ENCODE measurements around the gene MAP2K6. TPM values are rescaled to one million over a fixed set of nuclear protein-coding genes. Genes with fewer than 3 reads are reported as not detected.

Gene MAP2K6
- total RNA-seq, 1 experiment from 2014 or later, result 17.7 TPM

GRCh38 chr17:69427486-69428197 lies 13.1 kb downstream of the MAP2K6 start:
- Histone ChIP-seq H2BK120ac (ENCODE audit: low read depth, low read length, poor library complexity, severe bottlenecking) (no peak overlapping the region), H3K23me2 (ENCODE audit: insufficient read length, low read depth, low read length, poor library complexity, severe bottlenecking) (no peaks in the 10 kb centered on the region), H3K14ac (ENCODE audit: insufficient read depth, low read length) (no peak overlapping the region), H2AFZ (ENCODE audit: low read length) (no peak overlapping the region), H4K8ac (replicated peaks; ENCODE audit: insufficient read length, low read depth, low read length) (no peak overlapping the region), H2AK5ac (ENCODE audit: insufficient read length, low read length) (no peak overlapping the region), H3K79me2 (ENCODE audit: insufficient read depth, low read length) (no peaks in the 10 kb centered on the region; the same call in 1 of the 2 replicates), H2BK20ac (ENCODE audit: low read depth, low read length, poor library complexity, severe bottlenecking) (no peak overlapping the region), H3K9me3 (ENCODE audit: control insufficient read depth, low read depth, low read length) (no peaks in the 10 kb centered on the region), H3K23ac (ENCODE audit: insufficient read length, low read depth, low read length) (no peak overlapping the region), H4K20me1 (ENCODE audit: control insufficient read depth, insufficient read depth, insufficient read length) (no peaks in the 10 kb centered on the region), H3K4ac (ENCODE audit: low read depth, low read length) (no peak overlapping the region), H3T11ph (ENCODE audit: low read length) (no peak overlapping the region), H3K4me1 (ENCODE audit: insufficient read depth, low read length) (peaks cover 17% of the 10 kb centered on the region), H3K27me3 (ENCODE audit: insufficient read depth, low read length) (no peaks in the 10 kb centered on the region), H3K56ac (ENCODE audit: insufficient read length, low read depth, low read length) (no peak overlapping the region), H2BK5ac (ENCODE audit: insufficient read length, low read length) (no peak overlapping the region), H2BK12ac (ENCODE audit: insufficient read length, low read depth, low read length) (no peak overlapping the region), H3K27ac (ENCODE audit: insufficient read length, low read depth, low read length) (no peak overlapping the region), H4K91ac (ENCODE audit: insufficient read length, low read depth, low read length) (no peak overlapping the region), H3K79me1 (ENCODE audit: insufficient read depth, low read depth, low read length, poor library complexity, severe bottlenecking) (no peaks in the 10 kb centered on the region), H3K4me2 (ENCODE audit: insufficient read depth, insufficient read length, low read length) (no peak overlapping the region), H3K18ac (ENCODE audit: insufficient read length, low read depth, low read length) (no peak overlapping the region), H4K5ac (ENCODE audit: insufficient read length, low read depth, low read length) (no peak overlapping the region), H2BK15ac (ENCODE audit: low read depth, low read length) (no peak overlapping the region), H3K9ac (ENCODE audit: extremely low read depth, insufficient read length, low read length) (no peak overlapping the region)
- TF ChIP-seq, protein P1, sequence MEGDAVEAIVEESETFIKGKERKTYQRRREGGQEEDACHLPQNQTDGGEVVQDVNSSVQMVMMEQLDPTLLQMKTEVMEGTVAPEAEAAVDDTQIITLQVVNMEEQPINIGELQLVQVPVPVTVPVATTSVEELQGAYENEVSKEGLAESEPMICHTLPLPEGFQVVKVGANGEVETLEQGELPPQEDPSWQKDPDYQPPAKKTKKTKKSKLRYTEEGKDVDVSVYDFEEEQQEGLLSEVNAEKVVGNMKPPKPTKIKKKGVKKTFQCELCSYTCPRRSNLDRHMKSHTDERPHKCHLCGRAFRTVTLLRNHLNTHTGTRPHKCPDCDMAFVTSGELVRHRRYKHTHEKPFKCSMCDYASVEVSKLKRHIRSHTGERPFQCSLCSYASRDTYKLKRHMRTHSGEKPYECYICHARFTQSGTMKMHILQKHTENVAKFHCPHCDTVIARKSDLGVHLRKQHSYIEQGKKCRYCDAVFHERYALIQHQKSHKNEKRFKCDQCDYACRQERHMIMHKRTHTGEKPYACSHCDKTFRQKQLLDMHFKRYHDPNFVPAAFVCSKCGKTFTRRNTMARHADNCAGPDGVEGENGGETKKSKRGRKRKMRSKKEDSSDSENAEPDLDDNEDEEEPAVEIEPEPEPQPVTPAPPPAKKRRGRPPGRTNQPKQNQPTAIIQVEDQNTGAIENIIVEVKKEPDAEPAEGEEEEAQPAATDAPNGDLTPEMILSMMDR (conservative IDR thresholded peaks at IDR 0.05), result no peak
- Mint-ChIP-seq H3K9me3 (no peaks in the 10 kb centered on the region), H3K4me3 (no peak overlapping the region), H3K27me3 (ENCODE audit: low read depth) (no peaks in the 10 kb centered on the region), H3K4me1 (peaks cover 70 to 80% of the 10 kb centered on the region in 2 experiments), H3K36me3 (ENCODE audit: insufficient read depth in 1 of 3, low read depth in 3 of 3) (peaks cover 0 to 4% (median 0%) of the 10 kb centered on the region in 3 experiments; a peak in 4 of 7 replicates), H3K27ac (peak overlapping the region in 2 of 3 experiments; percentile 8 to 17; a peak in 2 of 7 replicates)
- DNase-seq, result no peak
- WGBS (ENCODE audit: extremely low coverage, insufficient read length, low lambda C conversion rate), result no CpG with 5 or more reads among the region's 2 CpGs
